ENCODE results near the gene CNPY4. TPM values are rescaled to one million over a fixed set of nuclear protein-coding genes. Genes with fewer than 3 reads are reported as not detected.
A peak's percentile ranks its signal among the peaks of the same experiment; 100 is the strongest.

Gene CNPY4
- 1 to 10 TPM; 5.5 to 5.8 TPM for polyA plus RNA-seq

- H3K36me3 ChIP-seq (ENCODE audit: control insufficient read depth in 2 of 2, insufficient read depth in 2 of 2, low read length in 1 of 2) = no peaks in the 10 kb centered on the region
- 0 to 1% methylated on average over 49 of the region's 49 CpGs for WGBS, 2 donors
- no peaks in the 10 kb centered on the region for H3K4me1 ChIP-seq (ENCODE audit: control insufficient read depth in 2 of 2, insufficient read depth in 2 of 2, low read length in 1 of 2)
- H3K27ac ChIP-seq (ENCODE audit: low read depth in 2 of 2, low read length in 1 of 2) = peak within 1 kb of the TSS; percentile 88 to 91
- H3K9me3 ChIP-seq (ENCODE audit: control insufficient read depth in 2 of 2, insufficient read depth in 1 of 2, low read depth in 1 of 2, low read length in 1 of 2) = no peaks in the 10 kb centered on the region
- H3K27me3 ChIP-seq (ENCODE audit: control insufficient read depth in 1 of 2, insufficient read depth in 2 of 2, low read length in 2 of 2) = no peaks in the 10 kb centered on the region
- peak within 1 kb of the TSS; percentile 86 to 89 for H3K4me3 ChIP-seq (ENCODE audit: low read depth in 1 of 2, low read length in 2 of 2)
These were observed at the start of gene CNPY4, which contains the start of gene TAF6 for GRCh38 chr7:100119072-100119969. CNPY4 (plus strand) TSS chr7:100119634; CDS start chr7:100119745, 111 bp downstream. TAF6 (minus strand) TSS chr7:100119358; CDS start chr7:100114209, 5,149 bp downstream.

GRCh38 chr7:100069991-100070390 lies 49.4 kb upstream of the CNPY4 start:
- Histone ChIP-seq H3K9me3 (ENCODE audit: control insufficient read depth in 2 of 2, insufficient read depth in 1 of 2, low read depth in 1 of 2, low read length in 1 of 2) (peaks cover 13 to 31% of the 10 kb centered on the region in 2 donors), H3K4me1 (ENCODE audit: control insufficient read depth in 2 of 2, insufficient read depth in 2 of 2, low read length in 1 of 2) (no peaks in the 10 kb centered on the region), H3K36me3 (ENCODE audit: control insufficient read depth in 2 of 2, insufficient read depth in 2 of 2, low read length in 1 of 2) (peaks cover 34 to 44% of the 10 kb centered on the region in 2 donors), H3K27me3 (ENCODE audit: control insufficient read depth in 1 of 2, insufficient read depth in 2 of 2, low read length in 2 of 2) (no peaks in the 10 kb centered on the region), H3K27ac (ENCODE audit: low read depth in 2 of 2, low read length in 1 of 2) (no peak overlapping the region), H3K4me3 (ENCODE audit: low read depth in 1 of 2, low read length in 2 of 2) (no peak overlapping the region)
- 94 to 96% methylated on average over 5 of the region's 5 CpGs for WGBS, 2 donors

GRCh38 chr7:100071018-100071723 lies 48.3 kb upstream of the CNPY4 start:
- 98% methylated on average over 11 of the region's 11 CpGs for WGBS, 2 donors
- peaks cover 41 to 52% of the 10 kb centered on the region in 2 donors for H3K36me3 ChIP-seq (ENCODE audit: control insufficient read depth in 2 of 2, insufficient read depth in 2 of 2, low read length in 1 of 2)
- H3K4me3 ChIP-seq (ENCODE audit: low read depth in 1 of 2, low read length in 2 of 2) = no peak overlapping the region
- H3K27ac ChIP-seq (ENCODE audit: low read depth in 2 of 2, low read length in 1 of 2) = no peak overlapping the region
- H3K9me3 ChIP-seq (ENCODE audit: control insufficient read depth in 2 of 2, insufficient read depth in 1 of 2, low read depth in 1 of 2, low read length in 1 of 2) = peaks cover 13 to 36% of the 10 kb centered on the region in 2 donors
- H3K4me1 ChIP-seq (ENCODE audit: control insufficient read depth in 2 of 2, insufficient read depth in 2 of 2, low read length in 1 of 2) = no peaks in the 10 kb centered on the region
- no peaks in the 10 kb centered on the region for H3K27me3 ChIP-seq (ENCODE audit: control insufficient read depth in 1 of 2, insufficient read depth in 2 of 2, low read length in 2 of 2)

- 97 to 99% methylated on average over 10 of the region's 10 CpGs for WGBS, 2 donors
- Histone ChIP-seq H3K36me3 (ENCODE audit: control insufficient read depth in 2 of 2, insufficient read depth in 2 of 2, low read length in 1 of 2) (peaks cover 43 to 59% of the 10 kb centered on the region in 2 donors), H3K4me3 (ENCODE audit: low read depth in 1 of 2, low read length in 2 of 2) (no peak overlapping the region), H3K27me3 (ENCODE audit: control insufficient read depth in 1 of 2, insufficient read depth in 2 of 2, low read length in 2 of 2) (no peaks in the 10 kb centered on the region), H3K9me3 (ENCODE audit: control insufficient read depth in 2 of 2, insufficient read depth in 1 of 2, low read depth in 1 of 2, low read length in 1 of 2) (peaks cover 13 to 36% of the 10 kb centered on the region in 2 donors), H3K27ac (ENCODE audit: low read depth in 2 of 2, low read length in 1 of 2) (no peak overlapping the region), H3K4me1 (ENCODE audit: control insufficient read depth in 2 of 2, insufficient read depth in 2 of 2, low read length in 1 of 2) (no peaks in the 10 kb centered on the region)
These were observed 47.0 kb upstream of the CNPY4 start for GRCh38 chr7:100072462-100072861.

- 95 to 96% methylated on average over 7 of the region's 7 CpGs for WGBS, 2 donors
- H3K36me3 ChIP-seq (ENCODE audit: control insufficient read depth in 2 of 2, insufficient read depth in 2 of 2, low read length in 1 of 2) = peaks cover 46 to 63% of the 10 kb centered on the region in 2 donors
- H3K4me3 ChIP-seq (ENCODE audit: low read depth in 1 of 2, low read length in 2 of 2) = no peak overlapping the region
- peaks cover 13 to 36% of the 10 kb centered on the region in 2 donors for H3K9me3 ChIP-seq (ENCODE audit: control insufficient read depth in 2 of 2, insufficient read depth in 1 of 2, low read depth in 1 of 2, low read length in 1 of 2)
- H3K27me3 ChIP-seq (ENCODE audit: control insufficient read depth in 1 of 2, insufficient read depth in 2 of 2, low read length in 2 of 2) = no peaks in the 10 kb centered on the region
- H3K27ac ChIP-seq (ENCODE audit: low read depth in 2 of 2, low read length in 1 of 2) = no peak overlapping the region
- H3K4me1 ChIP-seq (ENCODE audit: control insufficient read depth in 2 of 2, insufficient read depth in 2 of 2, low read length in 1 of 2) = no peaks in the 10 kb centered on the region
These were observed 44.6 kb upstream of the CNPY4 start for GRCh38 chr7:100074841-100075240.

GRCh38 chr7:100075418-100075817 lies 44.0 kb upstream of the CNPY4 start:
- WGBS, 2 donors = 94 to 95% methylated on average over 6 of the region's 6 CpGs
- Histone ChIP-seq H3K4me1 (ENCODE audit: control insufficient read depth in 2 of 2, insufficient read depth in 2 of 2, low read length in 1 of 2) (peaks cover 0 to 3% of the 10 kb centered on the region in 2 donors), H3K27ac (ENCODE audit: low read depth in 2 of 2, low read length in 1 of 2) (no peak overlapping the region), H3K36me3 (ENCODE audit: control insufficient read depth in 2 of 2, insufficient read depth in 2 of 2, low read length in 1 of 2) (peaks cover 46 to 61% of the 10 kb centered on the region in 2 donors), H3K27me3 (ENCODE audit: control insufficient read depth in 1 of 2, insufficient read depth in 2 of 2, low read length in 2 of 2) (no peaks in the 10 kb centered on the region), H3K9me3 (ENCODE audit: control insufficient read depth in 2 of 2, insufficient read depth in 1 of 2, low read depth in 1 of 2, low read length in 1 of 2) (peaks cover 13 to 30% of the 10 kb centered on the region in 2 donors), H3K4me3 (ENCODE audit: low read depth in 1 of 2, low read length in 2 of 2) (no peak overlapping the region)

- peaks cover 35 to 43% of the 10 kb centered on the region in 2 donors for H3K36me3 ChIP-seq (ENCODE audit: control insufficient read depth in 2 of 2, insufficient read depth in 2 of 2, low read length in 1 of 2)
- H3K4me3 ChIP-seq (ENCODE audit: low read depth in 1 of 2, low read length in 2 of 2) = no peak overlapping the region
- WGBS, 2 donors = 86 to 97% methylated on average over 4 of the region's 4 CpGs
- peaks cover 2 to 3% of the 10 kb centered on the region in 2 donors for H3K4me1 ChIP-seq (ENCODE audit: control insufficient read depth in 2 of 2, insufficient read depth in 2 of 2, low read length in 1 of 2)
- H3K9me3 ChIP-seq (ENCODE audit: control insufficient read depth in 2 of 2, insufficient read depth in 1 of 2, low read depth in 1 of 2, low read length in 1 of 2) = peaks cover 5 to 14% of the 10 kb centered on the region in 2 donors
- no peaks in the 10 kb centered on the region for H3K27me3 ChIP-seq (ENCODE audit: control insufficient read depth in 1 of 2, insufficient read depth in 2 of 2, low read length in 2 of 2)
- H3K27ac ChIP-seq (ENCODE audit: low read depth in 2 of 2, low read length in 1 of 2) = no peak overlapping the region
These were observed 42.2 kb upstream of the CNPY4 start for GRCh38 chr7:100077205-100077604.

GRCh38 chr7:100079024-100079560 lies 40.3 kb upstream of the CNPY4 start:
- Histone ChIP-seq H3K4me3 (ENCODE audit: low read depth in 1 of 2, low read length in 2 of 2) (no peak overlapping the region), H3K4me1 (ENCODE audit: control insufficient read depth in 2 of 2, insufficient read depth in 2 of 2, low read length in 1 of 2) (peaks cover 2 to 3% of the 10 kb centered on the region in 2 donors), H3K27me3 (ENCODE audit: control insufficient read depth in 1 of 2, insufficient read depth in 2 of 2, low read length in 2 of 2) (no peaks in the 10 kb centered on the region), H3K27ac (ENCODE audit: low read depth in 2 of 2, low read length in 1 of 2) (no peak overlapping the region), H3K9me3 (ENCODE audit: control insufficient read depth in 2 of 2, insufficient read depth in 1 of 2, low read depth in 1 of 2, low read length in 1 of 2) (peaks cover 0 to 5% of the 10 kb centered on the region in 2 donors), H3K36me3 (ENCODE audit: control insufficient read depth in 2 of 2, insufficient read depth in 2 of 2, low read length in 1 of 2) (peaks cover 19 to 25% of the 10 kb centered on the region in 2 donors)
- WGBS, 2 donors = 74 to 81% methylated on average over 7 of the region's 7 CpGs

- Histone ChIP-seq H3K36me3 (ENCODE audit: control insufficient read depth in 2 of 2, insufficient read depth in 2 of 2, low read length in 1 of 2) (peaks cover 6 to 12% of the 10 kb centered on the region in 2 donors), H3K27me3 (ENCODE audit: control insufficient read depth in 1 of 2, insufficient read depth in 2 of 2, low read length in 2 of 2) (no peaks in the 10 kb centered on the region), H3K27ac (ENCODE audit: low read depth in 2 of 2, low read length in 1 of 2) (peak overlapping the region; percentile 82 to 90), H3K9me3 (ENCODE audit: control insufficient read depth in 2 of 2, insufficient read depth in 1 of 2, low read depth in 1 of 2, low read length in 1 of 2) (no peaks in the 10 kb centered on the region), H3K4me3 (ENCODE audit: low read depth in 1 of 2, low read length in 2 of 2) (peak overlapping the region; percentile 93 to 94), H3K4me1 (ENCODE audit: control insufficient read depth in 2 of 2, insufficient read depth in 2 of 2, low read length in 1 of 2) (peaks cover 2 to 3% of the 10 kb centered on the region in 2 donors)
- 2% methylated on average over 34 of the region's 34 CpGs for WGBS, 2 donors
These were observed 38.4 kb upstream of the CNPY4 start for GRCh38 chr7:100080907-100081534.

Data from esophagus (tissue), 2 donors.